IMR-90 (cell line): ENCODE data around the gene C1orf87. TPM values are rescaled to one million over a fixed set of nuclear protein-coding genes. Genes with fewer than 3 reads are reported as not detected.

ENCODE experiments used
- ATAC-seq: fragments of 200-7000 bp; cut with Tn5 transposase; 2 replicates; pipeline ENCODE4 v1.9.1; 2020; ENCODE audit warnings: low read depth, mild to moderate bottlenecking, moderate library complexity
- BruUV-seq: library from RNA; stranded (reverse); fragments of 400-500 nt; replicated peaks from 2 replicates; lab custom pipeline; 2021; lab: Mats Ljungman, UMichigan
- CTCF ChIA-PET: fragments of 300-600 bp; formaldehyde crosslinking; extraction: SDS; loops from one replicate; lab custom pipeline; 2021; ENCODE audit warnings: antibody characterized with exemption; lab: Yijun Ruan, JAX
- POLR2A ChIA-PET: fragments of 300-600 bp; sonication (Branson Sonifier 250); formaldehyde crosslinking; loops from one replicate; lab custom pipeline; 2022; ENCODE audit warnings: antibody characterized with exemption; ENCODE audit not compliant: unreplicated experiment; lab: Charles Lee
- DNase-seq: peaks from one replicate; pipeline ENCODE4 v3.0.0; 2013
- H2AFZ ChIP-seq: replicated peaks from 2 replicates; pipeline ENCODE3; 2013; ENCODE audit warnings: low read length, mild to moderate bottlenecking; ENCODE audit not compliant: poor library complexity
- H2AK5ac ChIP-seq: 2 replicates; pipeline ENCODE4 v1.6.1; 2013; ENCODE audit warnings: low read depth, low read length, inconsistent platforms
- H2AK9ac ChIP-seq: replicated peaks from 2 replicates; pipeline ENCODE3; 2013; ENCODE audit warnings: mild to moderate bottlenecking, low read depth, low read length, moderate library complexity; ENCODE audit not compliant: poor library complexity
- H2BK120ac ChIP-seq: 2 replicates; pipeline ENCODE4 v1.6.1; 2013; ENCODE audit warnings: low read depth, low read length, inconsistent platforms
- H2BK15ac ChIP-seq: 3 replicates; pipeline ENCODE4 v1.6.1; 2013; ENCODE audit warnings: low read depth, low read length, inconsistent platforms
- H2BK20ac ChIP-seq: 2 replicates; pipeline ENCODE4 v1.6.1; 2013; ENCODE audit warnings: low read depth, mild to moderate bottlenecking, inconsistent platforms, low read length, moderate library complexity
- H2BK5ac ChIP-seq: 2 replicates; pipeline ENCODE4 v1.6.1; 2013; ENCODE audit warnings: mild to moderate bottlenecking, low read depth, low read length, inconsistent platforms; ENCODE audit not compliant: poor library complexity, severe bottlenecking
- H3K14ac ChIP-seq: replicated peaks from 2 replicates; pipeline ENCODE4 v1.6.1; 2013; ENCODE audit warnings: low read depth, low read length, inconsistent platforms
- H3K18ac ChIP-seq: 2 replicates; pipeline ENCODE4 v1.6.1; 2013; ENCODE audit warnings: low read depth, low read length, control low read depth
- H3K23ac ChIP-seq: 2 replicates; pipeline ENCODE4 v1.6.1; 2013; ENCODE audit warnings: low read depth, low read length, inconsistent platforms
- H3K27ac ChIP-seq: 2 replicates; pipeline ENCODE4 v1.5.1; 2013; ENCODE audit warnings: mild to moderate bottlenecking, control low read depth, low read length; ENCODE audit not compliant: insufficient read depth
- H3K27me3 ChIP-seq: 2 replicates; pipeline ENCODE4 v1.6.1; 2013; ENCODE audit warnings: low read length; ENCODE audit not compliant: control insufficient read depth, insufficient read depth
- H3K36me3 ChIP-seq: 2 replicates; pipeline ENCODE4 v1.6.1; 2013; ENCODE audit warnings: low read length, mixed read lengths; ENCODE audit not compliant: control insufficient read depth, insufficient read depth
- H3K4ac ChIP-seq: 2 replicates; pipeline ENCODE4 v1.6.1; 2013; ENCODE audit warnings: low read depth, low read length, inconsistent platforms
- H3K4me1 ChIP-seq: 2 replicates; pipeline ENCODE4 v1.6.1; 2013; ENCODE audit warnings: low read length, mixed read lengths; ENCODE audit not compliant: control insufficient read depth, insufficient read depth
- H3K4me2 ChIP-seq: 2 replicates; pipeline ENCODE4 v1.6.1; 2013; ENCODE audit warnings: low read depth, mild to moderate bottlenecking, control low read depth, low read length, moderate library complexity
- H3K4me3 ChIP-seq: 2 replicates; pipeline ENCODE4 v1.5.1; 2013; ENCODE audit warnings: low read depth, mild to moderate bottlenecking, control low read depth, low read length, moderate library complexity; ENCODE audit not compliant: insufficient read depth
- H3K56ac ChIP-seq: 2 replicates; pipeline ENCODE4 v1.6.1; 2013; ENCODE audit warnings: low read length, inconsistent platforms; ENCODE audit not compliant: insufficient read depth; ENCODE audit errors: extremely low read depth
- H3K79me1 ChIP-seq, 2 experiments: 2 replicates each; pipeline ENCODE4 v1.6.1; 2013; ENCODE audit warnings: low read length in 2 of 2, inconsistent platforms in 1 of 2, low read depth in 1 of 2
- H3K9ac ChIP-seq: 2 replicates; pipeline ENCODE4 v1.6.1; 2013; ENCODE audit warnings: low read depth, low read length, control low read depth
- H3K9me1 ChIP-seq: 2 replicates; pipeline ENCODE4 v1.6.1; 2013; ENCODE audit warnings: low read length, inconsistent platforms; ENCODE audit not compliant: insufficient read depth
- H3K9me3 ChIP-seq: 2 replicates; pipeline ENCODE4 v1.6.1; 2013; ENCODE audit warnings: low read length; ENCODE audit not compliant: control insufficient read depth, insufficient read depth
- H4K20me1 ChIP-seq: 2 replicates; pipeline ENCODE4 v1.6.1; 2013; ENCODE audit warnings: low read length, inconsistent platforms; ENCODE audit not compliant: insufficient read depth
- H4K5ac ChIP-seq: 2 replicates; pipeline ENCODE4 v1.6.1; 2013; ENCODE audit warnings: mild to moderate bottlenecking, low read depth, low read length, control low read depth
- H4K8ac ChIP-seq, 2 experiments: 2 replicates each; pipeline ENCODE4 v1.6.1; 2013; ENCODE audit warnings: low read depth in 2 of 2, low read length in 2 of 2, control low read depth in 1 of 2, inconsistent platforms in 1 of 2
- H4K91ac ChIP-seq: 2 replicates; pipeline ENCODE4 v1.6.1; 2013; ENCODE audit warnings: low read depth, low read length, inconsistent platforms; ENCODE audit not compliant: insufficient read depth
- CHD1 ChIP-seq: IDR thresholded peaks from 2 replicates; pipeline ENCODE4 v1.6.1; 2012; ENCODE audit warnings: low read depth, low read length, improper control_type of control experiment
- FOS ChIP-seq: fragments of 150-350 bp; IDR thresholded peaks from 2 replicates; pipeline ENCODE4 v1.6.1; 2016; ENCODE audit warnings: low read depth, low read length
- MAFK ChIP-seq: IDR thresholded peaks from 2 replicates; pipeline ENCODE4 v1.6.1; 2012; ENCODE audit warnings: low read depth, low read length, improper control_type of control experiment
- MAZ ChIP-seq: IDR thresholded peaks from 2 replicates; pipeline ENCODE4 v1.6.1; 2012; ENCODE audit warnings: low read depth, mild to moderate bottlenecking, low read length, improper control_type of control experiment, moderate library complexity, borderline replicate concordance
- MXI1 ChIP-seq: IDR thresholded peaks from 2 replicates; pipeline ENCODE4 v1.6.1; 2012; ENCODE audit warnings: low read depth, mild to moderate bottlenecking, low read length, moderate library complexity, borderline replicate concordance
- POLR2A ChIP-seq: IDR thresholded peaks from 2 replicates; pipeline ENCODE4 v1.6.1; 2012; ENCODE audit warnings: mild to moderate bottlenecking, low read depth, low read length
- RAD21 ChIP-seq: IDR thresholded peaks from 2 replicates; pipeline ENCODE4 v1.6.1; 2012; ENCODE audit warnings: low read length, improper control_type of control experiment
- RCOR1 ChIP-seq: IDR thresholded peaks from 2 replicates; pipeline ENCODE4 v1.6.1; 2012; ENCODE audit warnings: mild to moderate bottlenecking, low read length, improper control_type of control experiment; ENCODE audit not compliant: insufficient replicate concordance
- WGBS, 2 experiments: methylation state at CpG; one replicate each; pipeline versions ENCODE4 v1.1.5 to v1.1.7; 2013; ENCODE audit warnings: missing lambda C conversion rate in 2 of 2; ENCODE audit not compliant: insufficient read length in 1 of 2; ENCODE audit errors: extremely low coverage in 2 of 2; 5-methylcytosine and 5-hydroxymethylcytosine counted together
- dilution Hi-C: fragments of 300-500 bp; cut with HindIII; formaldehyde crosslinking; loops from one replicate; pipeline ENCODE4 v1.14.3; 2018; ENCODE audit warnings: low sequenced_read_pairs; ENCODE audit not compliant: unreplicated experiment
- in situ Hi-C: fragments of 300-500 bp; cut with MboI; formaldehyde crosslinking; loops from 3 replicates; pipeline ENCODE4 v1.14.3; 2019; ENCODE audit warnings: low sequenced_read_pairs, inconsistent platforms, mixed read lengths
- intact Hi-C: fragments of 100-400 bp; cut with micrococcal nuclease; formaldehyde crosslinking; loops from 2 replicates; pipeline ENCODE4 v1.10.0; 2022
- polyA plus RNA-seq, 3 experiments: library from polyadenylated mRNA; depleted of rRNA; stranded (reverse); fragments of >200 nt; gene quantifications; 2 replicates each; pipeline ENCODE4 v1.2.3, GENCODE V29; 2012; ENCODE audit warnings: low replicate concordance in 1 of 3
- total RNA-seq: library from RNA; depleted of rRNA; stranded (reverse); fragments of >200 nt; gene quantifications from 2 replicates; pipeline ENCODE4 v1.2.3, GENCODE V29; 2012
- TF ChIP-seq, protein P1 (sequence below): fragments of 150-350 bp; IDR thresholded peaks from 2 replicates; pipeline ENCODE4 v1.6.1; 2017; ENCODE audit warnings: mild to moderate bottlenecking, antibody characterized with exemption, low read length, low read depth

C1orf87 gene
- total and polyA plus RNA-seq, 2 of the 4 experiments (the other 2 are of a cell fraction), result not detected

DNA sequence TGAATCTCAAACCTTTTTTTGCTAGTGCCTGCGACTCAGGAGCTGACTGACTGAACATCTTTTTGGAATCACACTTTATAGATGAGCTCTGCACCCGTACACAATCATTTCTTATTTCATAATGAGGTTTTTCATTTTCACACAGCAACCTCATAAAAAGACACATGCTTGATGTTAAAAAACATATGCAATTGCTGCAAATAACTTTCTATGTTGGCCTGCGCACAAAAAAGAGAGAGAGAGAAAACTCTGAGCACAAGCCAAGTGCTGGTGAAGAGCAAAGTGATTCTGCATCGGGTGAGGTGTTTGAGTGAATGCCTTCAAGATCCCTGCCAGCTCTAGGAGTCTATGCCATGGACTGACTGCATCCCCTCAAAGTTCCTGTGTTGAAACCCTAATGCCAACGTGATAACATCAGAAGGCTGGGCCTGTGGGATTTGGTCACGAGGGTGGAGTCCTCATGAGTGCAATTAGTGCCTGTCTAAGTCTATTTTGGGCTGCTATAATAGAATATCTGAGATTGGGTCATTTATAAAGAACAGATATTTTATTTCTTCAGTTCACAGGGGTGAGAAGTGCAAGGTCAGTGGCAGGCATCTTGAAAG, 36.6 kb downstream of the C1orf87 start:
- no peak for ATAC-seq
- Histone ChIP-seq H4K20me1 (no peaks in the 10 kb centered on the region), H2AK9ac (no peak overlapping the region)

More for the DNA sequence above, 36.6 kb downstream of the C1orf87 start:
- H4K91ac ChIP-seq, result no peak overlapping the region
- no CpG with 5 or more reads among the region's 6 CpGs for WGBS, 2 experiments
- no peak overlapping the region for H4K5ac ChIP-seq
- no peak for DNase-seq
- intact Hi-C loops (no loop called here), in situ Hi-C loops (no loop called here), dilution Hi-C loops (no loop called here)
- H2BK15ac ChIP-seq, result no peak overlapping the region
- no peak overlapping the region for H3K9ac ChIP-seq
- H3K27ac ChIP-seq, result no peak overlapping the region
- H3K18ac ChIP-seq, result no peak overlapping the region
- H3K36me3 ChIP-seq, result no peaks in the 10 kb centered on the region
- H2AK5ac ChIP-seq, result no peak overlapping the region
- no peak overlapping the region for H3K56ac ChIP-seq
- no peak overlapping the region for H3K14ac ChIP-seq
- no peak overlapping the region for H2BK5ac ChIP-seq
- H3K4me1 ChIP-seq, result no peaks in the 10 kb centered on the region
- no peaks in the 10 kb centered on the region for H3K27me3 ChIP-seq
- H3K4me3 ChIP-seq, result no peak overlapping the region
- no peak overlapping the region for H3K4me2 ChIP-seq
- H4K8ac ChIP-seq, result no peak overlapping the region
- ChIA-PET CTCF (no interaction called here), POLR2A (no interaction called here)
- H3K79me1 ChIP-seq, result no peaks in the 10 kb centered on the region
- H3K4ac ChIP-seq, result no peak overlapping the region
- H2BK120ac ChIP-seq, result no peak overlapping the region
- no peak overlapping the region for H2BK20ac ChIP-seq
- no peak overlapping the region for H3K23ac ChIP-seq
- no peaks in the 10 kb centered on the region for H3K9me1 ChIP-seq
- no TSS peak for BruUV-seq
- no peaks in the 10 kb centered on the region for H3K9me3 ChIP-seq
- no peak for TF ChIP-seq RAD21
- no peak for TF ChIP-seq RCOR1
- TF ChIP-seq MAFK, result no peak
- TF ChIP-seq FOS, result no peak
- TF ChIP-seq MXI1, result no peak
- TF ChIP-seq, protein P1, sequence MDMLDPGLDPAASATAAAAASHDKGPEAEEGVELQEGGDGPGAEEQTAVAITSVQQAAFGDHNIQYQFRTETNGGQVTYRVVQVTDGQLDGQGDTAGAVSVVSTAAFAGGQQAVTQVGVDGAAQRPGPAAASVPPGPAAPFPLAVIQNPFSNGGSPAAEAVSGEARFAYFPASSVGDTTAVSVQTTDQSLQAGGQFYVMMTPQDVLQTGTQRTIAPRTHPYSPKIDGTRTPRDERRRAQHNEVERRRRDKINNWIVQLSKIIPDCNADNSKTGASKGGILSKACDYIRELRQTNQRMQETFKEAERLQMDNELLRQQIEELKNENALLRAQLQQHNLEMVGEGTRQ, result no peak
- TF ChIP-seq MAZ, result no peak
- no peak for TF ChIP-seq POLR2A
- TF ChIP-seq CHD1, result no peak
- no peak overlapping the region for H2AFZ ChIP-seq
